Brain microvascular endothelial cell (primary cell): ENCODE measurements around the gene TMED6.

Source experiments
- DNase-seq: peaks from one replicate; pipeline ENCODE4 v3.0.0-alpha.2; 2020
- H3K27ac ChIP-seq: fragments of 250-450 bp; sonication (Bioruptor Pico); 2 replicates; pipeline ENCODE4 v1.5.1; 2020; ENCODE audit warnings: mild to moderate bottlenecking, moderate library complexity
- H3K27me3 ChIP-seq: fragments of 250-450 bp; sonication (Bioruptor Pico); replicated peaks from 2 replicates; pipeline ENCODE4 v1.5.1; 2020; ENCODE audit warnings: mild to moderate bottlenecking
- H3K36me3 ChIP-seq: fragments of 250-450 bp; sonication (Bioruptor Pico); replicated peaks from 2 replicates; pipeline ENCODE4 v1.5.1; 2020; ENCODE audit warnings: mild to moderate bottlenecking
- H3K4me3 ChIP-seq: 2 replicates; pipeline ENCODE4 v1.5.1; 2011; ENCODE audit warnings: low read depth, mild to moderate bottlenecking, control low read depth, low read length, moderate library complexity
- in situ Hi-C: cut with HindIII; loops from 2 replicates; pipeline ENCODE4 v1.10.0; 2017; ENCODE audit warnings: low sequenced_read_pairs, low pct_ligation_motif_present
- TF ChIP-seq, protein P1 (sequence below): IDR thresholded peaks from 2 replicates; pipeline ENCODE4 v1.5.1; 2011; ENCODE audit warnings: low read depth, mild to moderate bottlenecking, moderate library complexity, low read length, control low read depth, inconsistent platforms; ENCODE audit errors: missing control alignments

TMED6 gene

GRCh38 chr16:69315486-69316311, 35.9 kb downstream of the TMED6 start:
- no peak overlapping the region for H3K27ac ChIP-seq
- no peak for DNase-seq
- H3K36me3 ChIP-seq: peaks cover 51% of the 10 kb centered on the region
- H3K27me3 ChIP-seq: no peaks in the 10 kb centered on the region
- TF ChIP-seq, protein P1, sequence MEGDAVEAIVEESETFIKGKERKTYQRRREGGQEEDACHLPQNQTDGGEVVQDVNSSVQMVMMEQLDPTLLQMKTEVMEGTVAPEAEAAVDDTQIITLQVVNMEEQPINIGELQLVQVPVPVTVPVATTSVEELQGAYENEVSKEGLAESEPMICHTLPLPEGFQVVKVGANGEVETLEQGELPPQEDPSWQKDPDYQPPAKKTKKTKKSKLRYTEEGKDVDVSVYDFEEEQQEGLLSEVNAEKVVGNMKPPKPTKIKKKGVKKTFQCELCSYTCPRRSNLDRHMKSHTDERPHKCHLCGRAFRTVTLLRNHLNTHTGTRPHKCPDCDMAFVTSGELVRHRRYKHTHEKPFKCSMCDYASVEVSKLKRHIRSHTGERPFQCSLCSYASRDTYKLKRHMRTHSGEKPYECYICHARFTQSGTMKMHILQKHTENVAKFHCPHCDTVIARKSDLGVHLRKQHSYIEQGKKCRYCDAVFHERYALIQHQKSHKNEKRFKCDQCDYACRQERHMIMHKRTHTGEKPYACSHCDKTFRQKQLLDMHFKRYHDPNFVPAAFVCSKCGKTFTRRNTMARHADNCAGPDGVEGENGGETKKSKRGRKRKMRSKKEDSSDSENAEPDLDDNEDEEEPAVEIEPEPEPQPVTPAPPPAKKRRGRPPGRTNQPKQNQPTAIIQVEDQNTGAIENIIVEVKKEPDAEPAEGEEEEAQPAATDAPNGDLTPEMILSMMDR: no peak
- in situ Hi-C loops: no loop called here
- H3K4me3 ChIP-seq: no peak overlapping the region

- H3K27ac ChIP-seq: no peak overlapping the region
- H3K4me3 ChIP-seq: no peak overlapping the region
- H3K27me3 ChIP-seq: no peaks in the 10 kb centered on the region
- TF ChIP-seq, protein P1: no peak
- DNase-seq: no peak
- in situ Hi-C loops: no loop called here
- H3K36me3 ChIP-seq: peaks cover 39% of the 10 kb centered on the region
Measured at GRCh38 chr16:69314534-69314933, 37.1 kb downstream of the TMED6 start.

GRCh38 chr16:69313469-69313868, 38.1 kb downstream of the TMED6 start:
- DNase-seq: no peak
- Histone ChIP-seq H3K4me3 (no peak overlapping the region), H3K27ac (no peak overlapping the region), H3K36me3 (peaks cover 29% of the 10 kb centered on the region), H3K27me3 (no peaks in the 10 kb centered on the region)
- in situ Hi-C loops: no loop called here
- TF ChIP-seq, protein P1: no peak

DNA sequence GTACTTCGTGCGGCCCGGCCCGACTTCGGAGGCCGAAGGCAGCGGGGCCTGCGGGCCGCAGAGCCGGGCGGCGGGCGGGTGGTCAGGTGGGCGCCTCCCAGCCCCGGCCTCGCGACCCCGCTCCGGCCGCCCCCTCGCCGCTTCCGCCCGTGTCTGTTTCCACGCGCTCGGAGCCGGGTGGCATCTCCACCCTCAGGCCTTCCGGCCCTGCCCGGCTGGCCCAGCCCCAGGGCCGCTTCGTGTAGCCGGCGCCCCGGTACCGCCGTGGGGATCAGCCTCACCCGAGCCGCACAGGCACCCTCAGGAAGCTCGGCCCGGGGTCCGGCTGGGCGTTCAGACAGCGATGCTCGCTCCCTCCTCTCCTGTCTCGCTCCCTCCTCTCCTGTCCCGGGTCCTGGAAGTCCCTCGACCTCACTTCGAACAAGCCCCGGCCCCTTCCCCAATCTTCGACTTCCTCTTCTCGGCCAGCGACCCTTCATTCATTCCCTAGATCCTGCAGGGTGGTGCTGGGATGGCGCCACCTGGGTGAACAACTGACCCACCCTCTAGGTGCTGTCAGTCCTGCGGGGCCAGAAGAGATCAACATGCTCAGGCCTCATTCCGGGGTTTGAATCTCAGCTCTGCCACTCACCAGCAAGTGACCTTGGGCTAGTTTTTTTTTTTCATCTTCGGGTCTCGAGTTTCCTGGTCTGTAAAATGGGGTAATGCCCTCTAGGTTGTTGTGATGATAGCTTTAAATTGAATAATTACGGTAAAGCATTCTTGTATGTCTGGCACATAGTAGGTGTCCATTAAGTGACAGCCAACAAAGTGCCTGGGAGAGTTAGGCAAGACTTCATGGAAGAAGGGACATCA, 39.8 kb downstream of the TMED6 start:
- peak overlapping the region; percentile 85 for H3K4me3 ChIP-seq
- no peak for DNase-seq
- TF ChIP-seq, protein P1: peak; percentile 24
- H3K27me3 ChIP-seq: no peaks in the 10 kb centered on the region
- in situ Hi-C loops: no loop called here
- H3K27ac ChIP-seq: peak overlapping the region; percentile 48
- peaks cover 17% of the 10 kb centered on the region for H3K36me3 ChIP-seq

GRCh38 chr16:69310653-69311532, 40.7 kb downstream of the TMED6 start, which contains the start of gene VPS4A:
Gene VPS4A (plus strand): TSS chr16:69311350. CDS start chr16:69311512, 162 bp downstream.
- DNase-seq: peak; percentile 93
- no peaks in the 10 kb centered on the region for H3K27me3 ChIP-seq
- in situ Hi-C loops: no loop called here
- H3K4me3 ChIP-seq: peak within 1 kb of the TSS; percentile 85
- peaks cover 8% of the 10 kb centered on the region for H3K36me3 ChIP-seq
- H3K27ac ChIP-seq: peak within 1 kb of the TSS; percentile 68
- TF ChIP-seq, protein P1: peak; percentile 81
